Stimulated activated CD4-positive, alpha-beta T cell treated with anti-CD3 and anti-CD28 coated beads, Interleukin-1b, Interleukin-23, amount 100 ng/mL, for 4 hours (primary cell): Measurements from ENCODE around the gene PSMB5.
"Not testable (repeated sequence)": the region's sequence is repeated elsewhere in the genome, so short reads cannot be mapped to it uniquely, and the experiment has no call there.

Experiments
- DNase-seq, 2 donors: peaks; one replicate each; pipeline ENCODE4 v3.0.0-alpha.2; 2020; ENCODE audit warnings: low read depth in 2 of 2

Gene PSMB5

GRCh38 chr14:23015618-23016017 lies 19.1 kb downstream of the PSMB5 start:
- DNase-seq = no peak

GRCh38 chr14:23013749-23014054 lies 21.0 kb downstream of the PSMB5 start:
- not testable (repeated sequence) for DNase-seq

- no peak for DNase-seq
Observed at GRCh38 chr14:23013054-23013748, 21.5 kb downstream of the PSMB5 start.

GRCh38 chr14:23009939-23010726 lies 24.6 kb downstream of the PSMB5 start, which contains the start of gene C14orf93:
TSS of gene C14orf93 (minus strand) at chr14:23010143. CDS start at chr14:22999023, 11,120 bp downstream.
- DNase-seq = peak; percentile 66 to 84

- DNase-seq = no peak
Observed at GRCh38 chr14:23009483-23009938, 25.2 kb downstream of the PSMB5 start.

GRCh38 chr14:23008831-23009230 lies 25.9 kb downstream of the PSMB5 start:
- no peak for DNase-seq

- DNase-seq = peak; percentile 88 to 94
Observed at GRCh38 chr14:23006544-23007419, 27.9 kb downstream of the PSMB5 start.

GRCh38 chr14:23006188-23006534 lies 28.5 kb downstream of the PSMB5 start:
- DNase-seq = no peak

GRCh38 chr14:23005451-23006187 lies 29.1 kb downstream of the PSMB5 start:
- DNase-seq = no peak

GRCh38 chr14:23004274-23004673 lies 30.4 kb downstream of the PSMB5 start:
- not testable (repeated sequence) for DNase-seq

- no peak for DNase-seq
Observed at GRCh38 chr14:23002592-23002991, 32.1 kb downstream of the PSMB5 start.

- no peak for DNase-seq
Observed at GRCh38 chr14:23000860-23001259, 33.8 kb downstream of the PSMB5 start.

- DNase-seq = no peak
Observed at GRCh38 chr14:22998329-22999012, 36.2 kb downstream of the PSMB5 start.

GRCh38 chr14:22997676-22998323 lies 36.9 kb downstream of the PSMB5 start:
- no peak for DNase-seq

- DNase-seq = no peak
Observed at GRCh38 chr14:22996768-22997654, 37.7 kb downstream of the PSMB5 start.

GRCh38 chr14:22995889-22996625 lies 38.6 kb downstream of the PSMB5 start:
- no peak for DNase-seq

- no peak for DNase-seq
Observed at GRCh38 chr14:22994762-22995275, 39.9 kb downstream of the PSMB5 start.

GRCh38 chr14:22993517-22993916 lies 41.2 kb downstream of the PSMB5 start:
- DNase-seq = no peak
